22Rv1 (cell line): ENCODE results near the gene GPC6.

Source experiments
- H3K27ac ChIP-seq: fragments of 450-650 bp; 2 replicates; pipeline ENCODE4 v1.5.1; 2017
- CTCF ChIP-seq: fragments of 450-650 bp; IDR thresholded peaks from 2 replicates; pipeline ENCODE4 v1.5.1; 2017; ENCODE audit warnings: mild to moderate bottlenecking
- ZFX ChIP-seq: fragments of 450-650 bp; IDR thresholded peaks from 2 replicates; pipeline ENCODE4 v1.6.1; 2017; ENCODE audit warnings: antibody characterized with exemption, borderline replicate concordance

The GPC6 gene

GRCh38 chr13:94280349-94280748 is 1053.7 kb downstream of the GPC6 start:
- TF ChIP-seq ZFX: no peak
- no peak overlapping the region for H3K27ac ChIP-seq

GRCh38 chr13:94280845-94281244 is 1054.2 kb downstream of the GPC6 start:
- TF ChIP-seq CTCF: no peak
- no peak for TF ChIP-seq ZFX
- H3K27ac ChIP-seq: no peak overlapping the region

- TF ChIP-seq CTCF (no peak), ZFX (no peak)
- peak overlapping the region; percentile 29 for H3K27ac ChIP-seq
Measured at GRCh38 chr13:94286581-94286980, 1060.0 kb downstream of the GPC6 start.

GRCh38 chr13:94291631-94292322 is 1065.2 kb downstream of the GPC6 start:
- TF ChIP-seq CTCF (no peak), ZFX (no peak)
- peak overlapping the region; percentile 66 for H3K27ac ChIP-seq

- no peak for TF ChIP-seq CTCF
- TF ChIP-seq ZFX: no peak
- H3K27ac ChIP-seq: peak overlapping the region; percentile 66
Measured at GRCh38 chr13:94292323-94292640, 1065.7 kb downstream of the GPC6 start.

- H3K27ac ChIP-seq: peak overlapping the region; percentile 77
- no peak for TF ChIP-seq CTCF
- no peak for TF ChIP-seq ZFX
Measured at GRCh38 chr13:94296471-94296870, 1069.9 kb downstream of the GPC6 start.

GRCh38 chr13:94298346-94298745 is 1071.7 kb downstream of the GPC6 start:
- no peak for TF ChIP-seq ZFX
- no peak for TF ChIP-seq CTCF
- peak overlapping the region; percentile 77 for H3K27ac ChIP-seq

- no peak overlapping the region for H3K27ac ChIP-seq
- TF ChIP-seq ZFX: no peak
- TF ChIP-seq CTCF: no peak
Measured at GRCh38 chr13:94300401-94300800, 1073.8 kb downstream of the GPC6 start.
